WTC11 (cell line): ENCODE measurements around the gene FLYWCH2. TPM values are rescaled to one million over a fixed set of nuclear protein-coding genes. Genes with fewer than 3 reads are reported as not detected.

Experiments
- ATAC-seq: fragments of 200-7000 bp; cut with Tn5 transposase; 2 replicates; pipeline ENCODE4 v1.10.0; 2021; ENCODE audit warnings: mild to moderate bottlenecking, moderate library complexity
- CTCF ChIA-PET: fragments of 300-600 bp; sonication (Branson Sonifier 250); formaldehyde crosslinking; loops from one replicate; lab custom pipeline; 2021; ENCODE audit warnings: antibody characterized with exemption; lab: Charles Lee
- POLR2A ChIA-PET: fragments of 350-600 bp; sonication (Branson Sonifier 250); formaldehyde crosslinking; loops from one replicate; lab custom pipeline; 2021; ENCODE audit warnings: antibody characterized with exemption; lab: Charles Lee
- DNase-seq: peaks from one replicate; pipeline ENCODE4 v3.0.0; 2021; ENCODE audit warnings: low spot score
- H3K27ac Mint-ChIP-seq: 2 replicates; pipeline ENCODE4 v1.8.0; 2021; ENCODE audit warnings: mixed read lengths
- H3K27me3 Mint-ChIP-seq: 2 replicates; pipeline ENCODE4 v1.8.0; 2021; ENCODE audit warnings: low read depth, mild to moderate bottlenecking, moderate library complexity, mixed read lengths
- H3K36me3 Mint-ChIP-seq: 2 replicates; pipeline ENCODE4 v1.8.0; 2021; ENCODE audit warnings: mixed read lengths
- H3K4me1 Mint-ChIP-seq: 2 replicates; pipeline ENCODE4 v1.8.0; 2022; ENCODE audit warnings: mixed read lengths
- H3K4me3 Mint-ChIP-seq: 2 replicates; pipeline ENCODE4 v1.8.0; 2021; ENCODE audit warnings: mild to moderate bottlenecking, moderate library complexity, mixed read lengths
- H3K9me3 Mint-ChIP-seq: 2 replicates; pipeline ENCODE4 v1.8.0; 2021; ENCODE audit warnings: mixed read lengths
- CBFB ChIP-seq: sonication (generic); formaldehyde crosslinking; IDR thresholded peaks from 2 replicates; pipeline ENCODE4 v1.8.1; 2022; ENCODE audit warnings: mild to moderate bottlenecking, low read depth, missing genetic modification reagents
- E2F1 ChIP-seq: sonication (generic); formaldehyde crosslinking; IDR thresholded peaks from 2 replicates; pipeline ENCODE4 v1.8.0; 2022; ENCODE audit warnings: mild to moderate bottlenecking, missing genetic modification reagents
- EMX1 ChIP-seq: fragments of 250-450 bp; sonication (Bioruptor Pico); IDR thresholded peaks from 2 replicates; pipeline ENCODE4 v1.8.0; 2021; ENCODE audit warnings: mild to moderate bottlenecking
- ESRRA ChIP-seq: sonication (generic); formaldehyde crosslinking; IDR thresholded peaks from 2 replicates; pipeline ENCODE4 v1.8.1; 2022; ENCODE audit warnings: mild to moderate bottlenecking, missing genetic modification reagents, borderline replicate concordance
- FOXJ3 ChIP-seq: sonication (generic); formaldehyde crosslinking; IDR thresholded peaks from 2 replicates; pipeline ENCODE4 v1.9.0; 2021; ENCODE audit warnings: missing genetic modification reagents, mild to moderate bottlenecking, borderline replicate concordance
- GTF2I ChIP-seq: fragments of 250-450 bp; sonication (Bioruptor Pico); conservative IDR thresholded peaks from 2 replicates; pipeline ENCODE4 v1.4.0; 2021; ENCODE audit warnings: mild to moderate bottlenecking
- IRF2 ChIP-seq: sonication (generic); formaldehyde crosslinking; IDR thresholded peaks from 2 replicates; pipeline ENCODE4 v1.8.0; 2022; ENCODE audit warnings: low read depth, missing genetic modification reagents, borderline replicate concordance
- JUN ChIP-seq: sonication (generic); formaldehyde crosslinking; IDR thresholded peaks from 2 replicates; pipeline ENCODE4 v1.8.0; 2023; ENCODE audit warnings: mild to moderate bottlenecking, missing genetic modification reagents
- MYBL2 ChIP-seq: sonication (generic); formaldehyde crosslinking; IDR thresholded peaks from 2 replicates; pipeline ENCODE4 v1.8.1; 2023; ENCODE audit warnings: mild to moderate bottlenecking, moderate library complexity, missing genetic modification reagents
- NFYB ChIP-seq: sonication (generic); formaldehyde crosslinking; conservative IDR thresholded peaks from 2 replicates; pipeline ENCODE4 v1.8.0; 2022; ENCODE audit warnings: low read depth, missing genetic modification reagents
- NR3C1 ChIP-seq: sonication (generic); formaldehyde crosslinking; conservative IDR thresholded peaks from 2 replicates; pipeline ENCODE4 v1.8.1; 2023; ENCODE audit warnings: low read depth, mild to moderate bottlenecking, missing genetic modification reagents
- OVOL2 ChIP-seq: fragments of 250-450 bp; sonication (Bioruptor Pico); IDR thresholded peaks from 2 replicates; pipeline ENCODE4 v1.9.0; 2021; ENCODE audit warnings: mild to moderate bottlenecking, borderline replicate concordance
- RORB ChIP-seq: fragments of 250-450 bp; sonication (Bioruptor Pico); IDR thresholded peaks from 2 replicates; pipeline ENCODE4 v1.9.0; 2021; ENCODE audit warnings: mild to moderate bottlenecking
- SOX15 ChIP-seq: fragments of 250-450 bp; sonication (Bioruptor Pico); IDR thresholded peaks from 2 replicates; pipeline ENCODE4 v1.9.0; 2021; ENCODE audit warnings: mild to moderate bottlenecking
- TEAD4 ChIP-seq: sonication (generic); formaldehyde crosslinking; IDR thresholded peaks from 2 replicates; pipeline ENCODE4 v1.8.0; 2022; ENCODE audit warnings: mild to moderate bottlenecking, missing genetic modification reagents
- TP53 ChIP-seq: sonication (generic); formaldehyde crosslinking; IDR thresholded peaks from 2 replicates; pipeline ENCODE4 v1.8.1; 2023; ENCODE audit warnings: mild to moderate bottlenecking, missing genetic modification reagents
- ZBTB21 ChIP-seq: sonication (generic); formaldehyde crosslinking; IDR thresholded peaks from 2 replicates; pipeline ENCODE4 v1.8.1; 2023; ENCODE audit warnings: mild to moderate bottlenecking, missing genetic modification reagents, borderline replicate concordance
- ZNF138 ChIP-seq: sonication (generic); formaldehyde crosslinking; conservative IDR thresholded peaks from 2 replicates; pipeline ENCODE4 v1.8.1; 2022; ENCODE audit warnings: mild to moderate bottlenecking, moderate library complexity, missing genetic modification reagents
- ZNF219 ChIP-seq: sonication (generic); formaldehyde crosslinking; IDR thresholded peaks from 2 replicates; pipeline ENCODE4 v1.8.0; 2023; ENCODE audit warnings: missing genetic modification reagents, mild to moderate bottlenecking, borderline replicate concordance
- ZNF396 ChIP-seq: fragments of 250-450 bp; sonication (Bioruptor Pico); IDR thresholded peaks from 2 replicates; pipeline ENCODE4 v1.8.0; 2021; ENCODE audit warnings: mild to moderate bottlenecking, moderate library complexity, borderline replicate concordance
- ZNF416 ChIP-seq: fragments of 250-450 bp; sonication (Bioruptor Pico); IDR thresholded peaks from 2 replicates; pipeline ENCODE4 v1.9.0; 2021; ENCODE audit warnings: mild to moderate bottlenecking, inconsistent platforms
- ZNF423 ChIP-seq: fragments of 250-450 bp; sonication (Bioruptor Pico); IDR thresholded peaks from 2 replicates; pipeline ENCODE4 v2.1.2; 2022; ENCODE audit warnings: mild to moderate bottlenecking, moderate library complexity
- ZNF671 ChIP-seq: fragments of 250-450 bp; sonication (Bioruptor Pico); IDR thresholded peaks from 2 replicates; pipeline ENCODE4 v1.8.0; 2021; ENCODE audit warnings: mild to moderate bottlenecking
- total RNA-seq: library from RNA; stranded (reverse); gene quantifications from 3 replicates; pipeline ENCODE4 v1.2.3, GENCODE V29; 2021
- TF ChIP-seq, protein P1 (sequence below): sonication (generic); formaldehyde crosslinking; IDR thresholded peaks from 2 replicates; pipeline ENCODE4 v1.8.1; 2022; ENCODE audit warnings: missing genetic modification reagents, borderline replicate concordance
- TF ChIP-seq, protein P2 (sequence below): sonication (generic); formaldehyde crosslinking; IDR thresholded peaks from 2 replicates; pipeline ENCODE4 v1.8.1; 2022; ENCODE audit warnings: low read depth, missing genetic modification reagents, borderline replicate concordance
- TF ChIP-seq, protein P3 (sequence below): sonication (generic); formaldehyde crosslinking; IDR thresholded peaks from 2 replicates; pipeline ENCODE4 v1.8.1; 2023; ENCODE audit warnings: mild to moderate bottlenecking, missing genetic modification reagents, moderate library complexity
- TF ChIP-seq, protein P4 (sequence below): sonication (generic); formaldehyde crosslinking; IDR thresholded peaks from 2 replicates; pipeline ENCODE4 v1.8.1; 2022; ENCODE audit warnings: mild to moderate bottlenecking, moderate library complexity, missing genetic modification reagents

FLYWCH2 gene
- total RNA-seq, 1 experiment from 2014 or later: 20.7 TPM

GRCh38 chr16:2858245-2859025 lies 24.6 kb upstream of the FLYWCH2 start:
- ATAC-seq: peak; percentile 53
- CTCF ChIA-PET: interaction anchor here (0.8 to 2.5 kb wide), 9 partner anchors 10 to 105 kb away, joined by 3 to 12 read pairs (median 4); partner anchors contain the start of genes KREMEN2 and PRSS41
- Mint-ChIP-seq H3K36me3 (peaks cover 8% of the 10 kb centered on the region), H3K27me3 (peaks cover 43% of the 10 kb centered on the region), H3K4me1 (peaks cover 5% of the 10 kb centered on the region), H3K9me3 (peaks cover 21% of the 10 kb centered on the region), H3K4me3 (peak overlapping the region; percentile 91), H3K27ac (no peak overlapping the region)
- POLR2A ChIA-PET: interaction anchor here (0.6 kb wide), 1 partner anchor 131 kb away, joined by 5 read pairs; no protein-coding TSS in a partner anchor
- TF ChIP-seq ZNF219 (CRISPR knock-in tag) (no peak), IRF2 (no peak), NFYB (CRISPR knock-in tag) (no peak), ESRRA (CRISPR knock-in tag) (no peak), GTF2I (CRISPR knock-in tag) (no peak), TP53 (CRISPR knock-in tag) (no peak), TEAD4 (CRISPR knock-in tag) (no peak), ZNF396 (CRISPR knock-in tag) (no peak), NR3C1 (CRISPR knock-in tag) (no peak), FOXJ3 (no peak), ZNF671 (CRISPR knock-in tag) (no peak)
- TF ChIP-seq, protein P1, sequence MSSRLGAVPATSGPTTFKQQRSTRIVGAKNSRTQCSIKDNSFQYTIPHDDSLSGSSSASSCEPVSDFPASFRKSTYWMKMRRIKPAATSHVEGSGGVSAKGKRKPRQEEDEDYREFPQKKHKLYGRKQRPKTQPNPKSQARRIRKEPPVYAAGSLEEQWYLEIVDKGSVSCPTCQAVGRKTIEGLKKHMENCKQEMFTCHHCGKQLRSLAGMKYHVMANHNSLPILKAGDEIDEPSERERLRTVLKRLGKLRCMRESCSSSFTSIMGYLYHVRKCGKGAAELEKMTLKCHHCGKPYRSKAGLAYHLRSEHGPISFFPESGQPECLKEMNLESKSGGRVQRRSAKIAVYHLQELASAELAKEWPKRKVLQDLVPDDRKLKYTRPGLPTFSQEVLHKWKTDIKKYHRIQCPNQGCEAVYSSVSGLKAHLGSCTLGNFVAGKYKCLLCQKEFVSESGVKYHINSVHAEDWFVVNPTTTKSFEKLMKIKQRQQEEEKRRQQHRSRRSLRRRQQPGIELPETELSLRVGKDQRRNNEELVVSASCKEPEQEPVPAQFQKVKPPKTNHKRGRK (CRISPR knock-in tag): no peak
- peak; percentile 50 for DNase-seq

DNA sequence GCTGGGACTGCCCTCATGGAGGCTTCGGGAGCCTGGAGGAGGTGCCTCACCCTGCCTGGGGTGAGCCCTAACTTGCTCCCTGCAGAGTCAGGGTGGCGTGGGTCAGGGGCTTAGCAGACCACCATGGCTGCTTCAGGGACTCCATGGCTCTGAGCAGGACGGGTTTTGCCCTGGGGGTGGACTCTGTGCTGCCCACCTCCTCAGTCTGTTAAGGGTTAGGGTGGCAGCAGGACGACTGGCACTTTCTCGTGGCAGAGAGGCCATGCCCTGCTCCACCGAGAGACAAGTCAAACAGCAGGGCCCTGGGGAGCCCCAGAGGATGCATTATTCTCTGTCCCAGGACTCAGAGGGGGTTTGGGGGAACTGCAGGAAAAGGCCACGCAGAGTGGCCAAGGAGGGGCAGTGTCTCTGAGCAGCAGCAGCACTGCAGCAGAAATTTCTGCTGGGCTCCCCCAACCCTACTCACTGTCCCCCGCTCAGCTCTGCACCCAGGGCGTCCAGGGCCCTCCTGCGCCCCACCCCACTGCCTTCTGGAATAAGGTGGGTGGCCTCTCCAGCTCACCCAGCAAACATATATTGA lies 23.2 kb upstream of the FLYWCH2 start:
- Mint-ChIP-seq H3K27ac (no peak overlapping the region), H3K4me3 (no peak overlapping the region), H3K27me3 (peaks cover 49% of the 10 kb centered on the region), H3K36me3 (no peaks in the 10 kb centered on the region), H3K4me1 (peaks cover 5% of the 10 kb centered on the region), H3K9me3 (peaks cover 11% of the 10 kb centered on the region)
- ChIA-PET POLR2A (no interaction called here), CTCF (interaction anchor here (1.6 to 2.5 kb wide), 3 partner anchors 9 to 21 kb away, joined by 3 to 11 read pairs (median 7); no protein-coding TSS in a partner anchor)
- no peak for TF ChIP-seq NFYB (CRISPR knock-in tag)
- TF ChIP-seq ZBTB21 (CRISPR knock-in tag): no peak
- TF ChIP-seq JUN: no peak
- no peak for TF ChIP-seq CBFB (CRISPR knock-in tag)
- no peak for TF ChIP-seq SOX15 (CRISPR knock-in tag)
- no peak for TF ChIP-seq ESRRA (CRISPR knock-in tag)
- TF ChIP-seq RORB: no peak
- TF ChIP-seq ZNF423 (CRISPR knock-in tag): no peak
- TF ChIP-seq ZNF671 (CRISPR knock-in tag): no peak
- TF ChIP-seq, protein P2, sequence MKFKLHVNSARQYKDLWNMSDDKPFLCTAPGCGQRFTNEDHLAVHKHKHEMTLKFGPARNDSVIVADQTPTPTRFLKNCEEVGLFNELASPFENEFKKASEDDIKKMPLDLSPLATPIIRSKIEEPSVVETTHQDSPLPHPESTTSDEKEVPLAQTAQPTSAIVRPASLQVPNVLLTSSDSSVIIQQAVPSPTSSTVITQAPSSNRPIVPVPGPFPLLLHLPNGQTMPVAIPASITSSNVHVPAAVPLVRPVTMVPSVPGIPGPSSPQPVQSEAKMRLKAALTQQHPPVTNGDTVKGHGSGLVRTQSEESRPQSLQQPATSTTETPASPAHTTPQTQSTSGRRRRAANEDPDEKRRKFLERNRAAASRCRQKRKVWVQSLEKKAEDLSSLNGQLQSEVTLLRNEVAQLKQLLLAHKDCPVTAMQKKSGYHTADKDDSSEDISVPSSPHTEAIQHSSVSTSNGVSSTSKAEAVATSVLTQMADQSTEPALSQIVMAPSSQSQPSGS (CRISPR knock-in tag): no peak
- TF ChIP-seq ZNF416: no peak
- no peak for TF ChIP-seq ZNF138 (CRISPR knock-in tag)
- no peak for TF ChIP-seq OVOL2 (CRISPR knock-in tag)
- TF ChIP-seq E2F1: no peak
- TF ChIP-seq MYBL2: no peak
- TF ChIP-seq EMX1 (CRISPR knock-in tag): no peak
- TF ChIP-seq, protein P1 (CRISPR knock-in tag): no peak
- TF ChIP-seq, protein P3, sequence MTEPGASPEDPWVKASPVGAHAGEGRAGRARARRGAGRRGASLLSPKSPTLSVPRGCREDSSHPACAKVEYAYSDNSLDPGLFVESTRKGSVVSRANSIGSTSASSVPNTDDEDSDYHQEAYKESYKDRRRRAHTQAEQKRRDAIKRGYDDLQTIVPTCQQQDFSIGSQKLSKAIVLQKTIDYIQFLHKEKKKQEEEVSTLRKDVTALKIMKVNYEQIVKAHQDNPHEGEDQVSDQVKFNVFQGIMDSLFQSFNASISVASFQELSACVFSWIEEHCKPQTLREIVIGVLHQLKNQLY (CRISPR knock-in tag): no peak
- TF ChIP-seq, protein P4, sequence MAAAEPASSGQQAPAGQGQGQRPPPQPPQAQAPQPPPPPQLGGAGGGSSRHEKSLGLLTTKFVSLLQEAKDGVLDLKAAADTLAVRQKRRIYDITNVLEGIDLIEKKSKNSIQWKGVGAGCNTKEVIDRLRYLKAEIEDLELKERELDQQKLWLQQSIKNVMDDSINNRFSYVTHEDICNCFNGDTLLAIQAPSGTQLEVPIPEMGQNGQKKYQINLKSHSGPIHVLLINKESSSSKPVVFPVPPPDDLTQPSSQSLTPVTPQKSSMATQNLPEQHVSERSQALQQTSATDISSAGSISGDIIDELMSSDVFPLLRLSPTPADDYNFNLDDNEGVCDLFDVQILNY (CRISPR knock-in tag): no peak
- ATAC-seq (no peak), DNase-seq (no peak)
